HCT116 (cell line): ENCODE measurements around the gene DGCR8. TPM values are rescaled to one million over a fixed set of nuclear protein-coding genes. Genes with fewer than 3 reads are reported as not detected.

Experiments
- ATAC-seq: fragments of 200-7000 bp; cut with Tn5 transposase; 2 replicates; pipeline ENCODE4 v1.9.1; 2020; ENCODE audit warnings: mild to moderate bottlenecking, moderate library complexity
- BruUV-seq: library from RNA; stranded (reverse); fragments of 400-500 nt; replicated peaks from 2 replicates; lab custom pipeline; 2021; lab: Mats Ljungman, UMichigan
- CTCF ChIA-PET: fragments of 300-600 bp; sonication (Branson Sonifier 250); formaldehyde crosslinking; loops from one replicate; lab custom pipeline; 2021; ENCODE audit warnings: antibody characterized with exemption; lab: Charles Lee
- POLR2A ChIA-PET: fragments of 300-600, 350-600 bp; sonication (Branson Sonifier 250); formaldehyde crosslinking; loops from one replicate; lab custom pipeline; 2021; ENCODE audit warnings: antibody characterized with exemption; lab: Charles Lee
- RAD21 ChIA-PET, 2 experiments: fragments of 300-600 bp; sonication (Branson Sonifier 250); formaldehyde crosslinking; loops; one replicate each; lab custom pipeline; 2023; ENCODE audit warnings: low total read pairs in 2 of 2; ENCODE audit not compliant: uncharacterized antibody in 2 of 2, unreplicated experiment in 2 of 2, low non-redundant PET in 1 of 2; lab: Charles Lee
- DNase-seq: peaks from one replicate; pipeline ENCODE4 v3.0.0-alpha.2; 2010; ENCODE audit warnings: low read depth, low spot score
- H2AFZ ChIP-seq: fragments of 200-600 bp; shearing (Covaris generic), sonication (generic); 2 replicates; pipeline ENCODE4 v1.6.1; 2017; ENCODE audit warnings: low read depth, mixed run types, mixed read lengths, antibody characterized with exemption, low read length; ENCODE audit not compliant: poor library complexity, severe bottlenecking
- H3K27ac ChIP-seq: 2 replicates; pipeline ENCODE4 v1.5.1; 2012; ENCODE audit warnings: low read depth, low read length
- H3K27me3 ChIP-seq: fragments of 200-600 bp; sonication (generic); 2 replicates; pipeline ENCODE4 v1.6.1; 2016; ENCODE audit warnings: mixed run types, low read length, mixed read lengths; ENCODE audit not compliant: insufficient read depth
- H3K36me3 ChIP-seq, 2 experiments: fragments of 200-500 bp in 1 of 2; fragments of 200-600 bp in 1 of 2; sonication (Bioruptor generic) in 1 of 2; sonication (generic) in 1 of 2; 2 replicates each; pipeline versions ENCODE4 v1.5.1 to v1.6.1; 2014 to 2016; ENCODE audit warnings: low read length in 2 of 2, inconsistent platforms in 1 of 2, mixed read lengths in 1 of 2, mixed run types in 1 of 2; ENCODE audit not compliant: insufficient read depth in 2 of 2, control insufficient read depth in 1 of 2
- H3K4me1 ChIP-seq, 2 experiments: fragments of 200-600 bp in 1 of 2; sonication (generic) in 1 of 2; 2 replicates each; pipeline versions ENCODE4 v1.5.1 to v1.6.1; 2012 to 2017; ENCODE audit warnings: low read length in 2 of 2, inconsistent platforms in 1 of 2, mild to moderate bottlenecking in 1 of 2, mixed read lengths in 1 of 2, mixed run types in 1 of 2, moderate library complexity in 1 of 2; ENCODE audit not compliant: insufficient read depth in 2 of 2, control insufficient read depth in 1 of 2
- H3K4me2 ChIP-seq: fragments of 200-600 bp; sonication (generic); 2 replicates; pipeline ENCODE4 v1.6.1; 2017; ENCODE audit warnings: mixed run types, low read length, mixed read lengths
- H3K4me3 ChIP-seq, 2 experiments: fragments of 200-600 bp in 1 of 2; sonication (generic) in 1 of 2; replicated peaks in 1 of 2; 2 replicates each; pipeline ENCODE4 v1.5.1; 2011 to 2016; ENCODE audit warnings: low read length in 2 of 2, control low read depth in 1 of 2, low read depth in 1 of 2, mild to moderate bottlenecking in 1 of 2, mixed read lengths in 1 of 2, mixed run types in 1 of 2
- H3K79me2 ChIP-seq: fragments of 200-600 bp; sonication (generic); 2 replicates; pipeline ENCODE4 v1.6.1; 2017; ENCODE audit warnings: mild to moderate bottlenecking, mixed run types, low read length, moderate library complexity, mixed read lengths; ENCODE audit not compliant: insufficient read depth
- H3K9ac ChIP-seq: fragments of 200-600 bp; sonication (generic); 2 replicates; pipeline ENCODE4 v1.6.1; 2016; ENCODE audit warnings: low read length, mixed read lengths
- H3K9me2 ChIP-seq: fragments of 200-600 bp; sonication (generic), shearing (Covaris generic); 2 replicates; pipeline ENCODE4 v1.6.1; 2017; ENCODE audit warnings: mixed run types, mild to moderate bottlenecking, moderate library complexity; ENCODE audit not compliant: insufficient read depth
- H3K9me3 ChIP-seq, 2 experiments: fragments of 200-500 bp in 1 of 2; fragments of 200-600 bp in 1 of 2; sonication (Bioruptor generic) in 1 of 2; sonication (generic) in 1 of 2; 2 replicates each; pipeline ENCODE4 v1.6.1; 2014 to 2017; ENCODE audit warnings: low read length in 2 of 2, mixed read lengths in 2 of 2, inconsistent platforms in 1 of 2, low read depth in 1 of 2, mild to moderate bottlenecking in 1 of 2, mixed run types in 1 of 2, moderate library complexity in 1 of 2; ENCODE audit not compliant: control insufficient read depth in 1 of 2, insufficient read depth in 1 of 2
- H4K20me1 ChIP-seq: fragments of 200-600 bp; sonication (generic), shearing (Covaris generic); 2 replicates; pipeline ENCODE4 v1.6.1; 2017; ENCODE audit warnings: mixed run types, mild to moderate bottlenecking, moderate library complexity; ENCODE audit not compliant: insufficient read depth
- CBX3 ChIP-seq: IDR thresholded peaks from 2 replicates; pipeline ENCODE4 v1.6.1; 2012; ENCODE audit warnings: low read depth
- CEBPB ChIP-seq: IDR thresholded peaks from 2 replicates; pipeline ENCODE4 v1.6.1; 2012; ENCODE audit warnings: low read depth
- CTCF ChIP-seq, 3 experiments: fragments of 200-600 bp in 1 of 3; sonication (generic) in 1 of 3; IDR thresholded peaks in 2 of 3; conservative IDR thresholded peaks in 1 of 3; 2 replicates each; pipeline ENCODE4 v1.5.1; 2012 to 2017; ENCODE audit warnings: low read depth in 2 of 3, low read length in 2 of 3, antibody characterized with exemption in 1 of 3, borderline replicate concordance in 1 of 3, control low read depth in 1 of 3, mild to moderate bottlenecking in 1 of 3, mixed read lengths in 1 of 3, mixed run types in 1 of 3, moderate library complexity in 1 of 3; ENCODE audit not compliant: insufficient read depth in 1 of 3
- ELF1 ChIP-seq: IDR thresholded peaks from 2 replicates; pipeline ENCODE4 v1.6.1; 2012; ENCODE audit warnings: low read depth, borderline replicate concordance
- POLR2AphosphoS5 ChIP-seq: IDR thresholded peaks from 2 replicates; pipeline ENCODE4 v1.6.1; 2011; ENCODE audit warnings: mild to moderate bottlenecking, low read depth, low read length, moderate library complexity
- RAD21 ChIP-seq: IDR thresholded peaks from 2 replicates; pipeline ENCODE4 v1.6.1; 2012; ENCODE audit warnings: low read depth, mild to moderate bottlenecking
- SIN3A ChIP-seq: IDR thresholded peaks from 2 replicates; pipeline ENCODE4 v1.6.1; 2012; ENCODE audit warnings: low read depth
- SP1 ChIP-seq: IDR thresholded peaks from 2 replicates; pipeline ENCODE4 v1.6.1; 2012; ENCODE audit warnings: low read depth
- SRF ChIP-seq: IDR thresholded peaks from 2 replicates; pipeline ENCODE4 v1.6.1; 2012; ENCODE audit warnings: low read depth
- ZBTB33 ChIP-seq: IDR thresholded peaks from 2 replicates; pipeline ENCODE4 v1.6.1; 2011; ENCODE audit warnings: mild to moderate bottlenecking, low read length, moderate library complexity; ENCODE audit not compliant: insufficient replicate concordance; ENCODE audit errors: extremely low read depth
- intact Hi-C: fragments of 100-400 bp; cut with micrococcal nuclease; formaldehyde crosslinking; loops from 2 replicates; pipeline ENCODE4 v1.10.0; 2022
- total RNA-seq: library from RNA; stranded (reverse); gene quantifications from one replicate; pipeline ENCODE4 v1.2.1, GENCODE V29; 2021; ENCODE audit not compliant: unreplicated experiment

Gene DGCR8
- total RNA-seq, 1 experiment from 2014 or later, result 43.8 TPM

- RAD21 ChIA-PET, result no interaction called here
- BruUV-seq, result no TSS peak
- H3K9ac ChIP-seq, result no peak overlapping the region
- no peak for TF ChIP-seq RAD21
- no peak for TF ChIP-seq POLR2AphosphoS5
- H3K27ac ChIP-seq, result no peak overlapping the region
- intact Hi-C loops, result no loop called here
- H3K4me3 ChIP-seq, result no peak overlapping the region
- H2AFZ ChIP-seq, result no peak overlapping the region
- ATAC-seq (no peak), DNase-seq (no peak)
- H3K79me2 ChIP-seq, result no peaks in the 10 kb centered on the region
- H3K9me2 ChIP-seq, result no peaks in the 10 kb centered on the region
- H3K4me2 ChIP-seq, result no peak overlapping the region
- H4K20me1 ChIP-seq, result no peaks in the 10 kb centered on the region
- no peaks in the 10 kb centered on the region for H3K4me1 ChIP-seq
- POLR2A ChIA-PET, result interaction anchor here (0.6 kb wide), 1 partner anchor 188 kb away, joined by 4 read pairs; no protein-coding TSS in a partner anchor
- CTCF ChIA-PET, result no interaction called here
- no peaks in the 10 kb centered on the region for H3K36me3 ChIP-seq
- H3K9me3 ChIP-seq, result no peaks in the 10 kb centered on the region
- no peaks in the 10 kb centered on the region for H3K27me3 ChIP-seq
Observed at GRCh38 chr22:20151276-20151588, 71.2 kb downstream of the DGCR8 start.

GRCh38 chr22:20152464-20152890 is 72.4 kb downstream of the DGCR8 start:
- Histone ChIP-seq H3K4me1 (no peaks in the 10 kb centered on the region), H3K27ac (no peak overlapping the region), H3K4me2 (no peak overlapping the region), H3K9me2 (no peaks in the 10 kb centered on the region), H2AFZ (no peak overlapping the region), H3K9ac (no peak overlapping the region), H3K36me3 (no peaks in the 10 kb centered on the region), H4K20me1 (no peaks in the 10 kb centered on the region), H3K9me3 (no peaks in the 10 kb centered on the region), H3K27me3 (no peaks in the 10 kb centered on the region), H3K79me2 (no peaks in the 10 kb centered on the region), H3K4me3 (no peak overlapping the region)
- intact Hi-C loops, result no loop called here
- RAD21 ChIA-PET, result no interaction called here
- BruUV-seq, result no TSS peak
- CTCF ChIA-PET, result no interaction called here
- DNase-seq, result no peak
- no peak for ATAC-seq
- no peak for TF ChIP-seq SIN3A
- no peak for TF ChIP-seq ZBTB33
- no peak for TF ChIP-seq CEBPB
- TF ChIP-seq POLR2AphosphoS5, result no peak
- no peak for TF ChIP-seq SP1
- TF ChIP-seq ELF1, result no peak
- no peak for TF ChIP-seq CTCF (IDR thresholded peaks at IDR 0.05 in 2 of 3, conservative IDR thresholded peaks at IDR 0.05 in 1 of 3; ENCODE audit: borderline replicate concordance in 1 of 3, insufficient read depth in 1 of 3, low read depth in 2 of 3, low read length in 2 of 3)
- TF ChIP-seq SRF, result no peak
- TF ChIP-seq CBX3, result no peak
- POLR2A ChIA-PET, result no interaction called here
